ENCODE data around the gene USP13. TPM values are rescaled to one million over a fixed set of nuclear protein-coding genes. Genes with fewer than 3 reads are reported as not detected.

USP13 gene
- total and polyA plus RNA-seq, 2 of the 13 experiments (the other 11 are each of a cell fraction or from before 2014, with no cell fraction given) = 15.9 to 36.7 TPM

DNA sequence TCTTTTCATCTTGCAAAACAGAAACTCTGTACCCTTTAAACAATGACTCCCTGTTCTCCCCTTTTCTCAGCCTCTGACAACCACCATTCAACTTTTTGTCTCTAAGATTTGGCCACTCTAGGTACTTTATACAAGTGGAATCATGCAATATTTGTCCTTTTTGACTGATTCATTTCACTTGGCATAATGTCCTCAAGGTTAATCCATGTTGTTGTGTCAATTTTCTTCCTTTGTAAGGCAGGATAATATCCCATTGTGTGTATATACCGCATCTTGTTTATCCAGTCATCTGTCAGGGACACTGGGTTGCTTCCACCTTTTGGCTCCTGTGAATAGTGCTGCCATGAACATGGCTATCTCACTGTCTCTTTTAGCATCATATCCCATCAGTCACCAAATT lies 10.3 kb downstream of the USP13 start (continued):
- TF ChIP-seq ZNF432 (CRISPR knock-in tag; IDR thresholded peaks at IDR 0.05; ENCODE audit: borderline replicate concordance) = no peak
- TF ChIP-seq GATAD2A (CRISPR knock-in tag; IDR thresholded peaks at IDR 0.05) = peak; percentile 40; the same call in 1 of the 2 replicates
- TF ChIP-seq HDAC6 (IDR thresholded peaks at IDR 0.05; ENCODE audit: low read depth, low read length) = no peak
- TF ChIP-seq, protein P1, sequence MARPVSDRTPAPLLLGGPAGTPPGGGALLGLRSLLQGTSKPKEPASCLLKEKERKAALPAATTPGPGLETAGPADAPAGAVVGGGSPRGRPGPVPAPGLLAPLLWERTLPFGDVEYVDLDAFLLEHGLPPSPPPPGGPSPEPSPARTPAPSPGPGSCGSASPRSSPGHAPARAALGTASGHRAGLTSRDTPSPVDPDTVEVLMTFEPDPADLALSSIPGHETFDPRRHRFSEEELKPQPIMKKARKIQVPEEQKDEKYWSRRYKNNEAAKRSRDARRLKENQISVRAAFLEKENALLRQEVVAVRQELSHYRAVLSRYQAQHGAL (CRISPR knock-in tag; IDR thresholded peaks at IDR 0.05; ENCODE audit: not compliant biosample characterization) = no peak
- TF ChIP-seq ONECUT2 (CRISPR knock-in tag; IDR thresholded peaks at IDR 0.05) = no peak
- TF ChIP-seq KMT2A (CRISPR knock-in tag; IDR thresholded peaks at IDR 0.05) = no peak
- TF ChIP-seq, protein P2, sequence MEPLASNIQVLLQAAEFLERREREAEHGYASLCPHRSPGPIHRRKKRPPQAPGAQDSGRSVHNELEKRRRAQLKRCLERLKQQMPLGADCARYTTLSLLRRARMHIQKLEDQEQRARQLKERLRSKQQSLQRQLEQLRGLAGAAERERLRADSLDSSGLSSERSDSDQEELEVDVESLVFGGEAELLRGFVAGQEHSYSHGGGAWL (CRISPR knock-in tag; IDR thresholded peaks at IDR 0.05) = no peak
- TF ChIP-seq, protein P3, sequence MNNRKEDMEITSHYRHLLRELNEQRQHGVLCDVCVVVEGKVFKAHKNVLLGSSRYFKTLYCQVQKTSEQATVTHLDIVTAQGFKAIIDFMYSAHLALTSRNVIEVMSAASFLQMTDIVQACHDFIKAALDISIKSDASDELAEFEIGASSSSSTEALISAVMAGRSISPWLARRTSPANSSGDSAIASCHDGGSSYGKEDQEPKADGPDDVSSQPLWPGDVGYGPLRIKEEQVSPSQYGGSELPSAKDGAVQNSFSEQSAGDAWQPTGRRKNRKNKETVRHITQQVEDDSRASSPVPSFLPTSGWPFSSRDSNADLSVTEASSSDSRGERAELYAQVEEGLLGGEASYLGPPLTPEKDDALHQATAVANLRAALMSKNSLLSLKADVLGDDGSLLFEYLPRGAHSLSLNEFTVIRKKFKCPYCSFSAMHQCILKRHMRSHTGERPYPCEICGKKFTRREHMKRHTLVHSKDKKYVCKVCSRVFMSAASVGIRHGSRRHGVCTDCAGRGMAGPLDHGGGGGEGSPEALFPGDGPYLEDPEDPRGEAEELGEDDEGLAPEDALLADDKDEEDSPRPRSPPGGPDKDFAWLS (CRISPR knock-in tag; IDR thresholded peaks at IDR 0.05; ENCODE audit: borderline replicate concordance) = no peak
- TF ChIP-seq EEA1 (CRISPR knock-in tag; IDR thresholded peaks at IDR 0.05; ENCODE audit: borderline replicate concordance) = no peak
- no peak for TF ChIP-seq U2AF2 (IDR thresholded peaks at IDR 0.05; ENCODE audit: low read depth, low read length)
- TF ChIP-seq SETDB1 (CRISPR knock-in tag; IDR thresholded peaks at IDR 0.05; ENCODE audit: borderline replicate concordance) = no peak
- TF ChIP-seq ZNF788 (CRISPR knock-in tag; IDR thresholded peaks at IDR 0.05; ENCODE audit: borderline replicate concordance) = no peak
- 0 out of 2 replicates have a peak, but pooled peaks have one; percentile 8 for TF ChIP-seq HNF4G (IDR thresholded peaks at IDR 0.05; ENCODE audit: borderline replicate concordance, low read depth, low read length)
- no peak for TF ChIP-seq HNF4G (CRISPR knock-in tag; IDR thresholded peaks at IDR 0.05; ENCODE audit: borderline replicate concordance, low read depth)
- no peak for TF ChIP-seq ZNF337 (CRISPR knock-in tag; IDR thresholded peaks at IDR 0.05; ENCODE audit: borderline replicate concordance, low read depth)
- TF ChIP-seq NFKBIZ (CRISPR knock-in tag; IDR thresholded peaks at IDR 0.05) = 0 out of 2 replicates have a peak, but pooled peaks have one; percentile 55
- TF ChIP-seq, protein P4, sequence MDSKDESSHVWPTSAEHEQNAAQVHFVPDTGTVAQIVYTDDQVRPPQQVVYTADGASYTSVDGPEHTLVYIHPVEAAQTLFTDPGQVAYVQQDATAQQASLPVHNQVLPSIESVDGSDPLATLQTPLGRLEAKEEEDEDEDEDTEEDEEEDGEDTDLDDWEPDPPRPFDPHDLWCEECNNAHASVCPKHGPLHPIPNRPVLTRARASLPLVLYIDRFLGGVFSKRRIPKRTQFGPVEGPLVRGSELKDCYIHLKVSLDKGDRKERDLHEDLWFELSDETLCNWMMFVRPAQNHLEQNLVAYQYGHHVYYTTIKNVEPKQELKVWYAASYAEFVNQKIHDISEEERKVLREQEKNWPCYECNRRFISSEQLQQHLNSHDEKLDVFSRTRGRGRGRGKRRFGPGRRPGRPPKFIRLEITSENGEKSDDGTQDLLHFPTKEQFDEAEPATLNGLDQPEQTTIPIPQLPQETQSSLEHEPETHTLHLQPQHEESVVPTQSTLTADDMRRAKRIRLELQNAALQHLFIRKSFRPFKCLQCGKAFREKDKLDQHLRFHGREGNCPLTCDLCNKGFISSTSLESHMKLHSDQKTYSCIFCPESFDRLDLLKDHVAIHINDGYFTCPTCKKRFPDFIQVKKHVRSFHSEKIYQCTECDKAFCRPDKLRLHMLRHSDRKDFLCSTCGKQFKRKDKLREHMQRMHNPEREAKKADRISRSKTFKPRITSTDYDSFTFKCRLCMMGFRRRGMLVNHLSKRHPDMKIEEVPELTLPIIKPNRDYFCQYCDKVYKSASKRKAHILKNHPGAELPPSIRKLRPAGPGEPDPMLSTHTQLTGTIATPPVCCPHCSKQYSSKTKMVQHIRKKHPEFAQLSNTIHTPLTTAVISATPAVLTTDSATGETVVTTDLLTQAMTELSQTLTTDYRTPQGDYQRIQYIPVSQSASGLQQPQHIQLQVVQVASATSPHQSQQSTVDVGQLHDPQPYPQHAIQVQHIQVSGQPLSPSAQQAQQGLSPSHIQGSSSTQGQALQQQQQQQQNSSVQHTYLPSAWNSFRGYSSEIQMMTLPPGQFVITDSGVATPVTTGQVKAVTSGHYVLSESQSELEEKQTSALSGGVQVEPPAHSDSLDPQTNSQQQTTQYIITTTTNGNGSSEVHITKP (CRISPR knock-in tag; IDR thresholded peaks at IDR 0.05; ENCODE audit: low read depth) = no peak
- no peak for TF ChIP-seq ZNF891 (CRISPR knock-in tag; IDR thresholded peaks at IDR 0.05)
- no peak for TF ChIP-seq NFRKB (IDR thresholded peaks at IDR 0.05)
- TF ChIP-seq HDAC1 (CRISPR knock-in tag; IDR thresholded peaks at IDR 0.05) = no peak
- peak; percentile 75; the same call in 1 of the 2 replicates for TF ChIP-seq ZNF317 (CRISPR knock-in tag; IDR thresholded peaks at IDR 0.05)
- no peak for TF ChIP-seq AGO1 (IDR thresholded peaks at IDR 0.05; ENCODE audit: low read depth, low read length, poor library complexity, severe bottlenecking)
- no peak for TF ChIP-seq ZNF460 (CRISPR knock-in tag; IDR thresholded peaks at IDR 0.05; ENCODE audit: borderline replicate concordance)

Measured in HepG2 (cell line).